CD14-positive monocyte (primary cell): Measurements from ENCODE around the gene S1PR3. TPM values are rescaled to one million over a fixed set of nuclear protein-coding genes. Genes with fewer than 3 reads are reported as not detected.
A peak's percentile ranks its signal among the peaks of the same experiment; 100 is the strongest.

ENCODE experiments used
- DNase-seq, 3 donors: peaks; one replicate each; pipeline ENCODE4 v3.0.0-alpha.2; 2011 to 2022
- H2AFZ ChIP-seq: 2 replicates; pipeline ENCODE4 v1.6.0; 2012; ENCODE audit warnings: mild to moderate bottlenecking, low read depth, low read length, inconsistent platforms; ENCODE audit not compliant: insufficient read depth, poor library complexity, severe bottlenecking
- H3K27ac ChIP-seq, 2 donors: 1 replicate in 1 of 2; 2 replicates in 1 of 2; pipeline ENCODE4 v1.5.1; 2012 to 2013; ENCODE audit warnings: low read length in 2 of 2, control low read depth in 1 of 2, inconsistent platforms in 1 of 2, low read depth in 1 of 2, mild to moderate bottlenecking in 1 of 2
- H3K27me3 ChIP-seq, 2 donors: one replicate each; pipeline versions ENCODE4 v1.6.0 to v1.6.1; 2011 to 2013; ENCODE audit warnings: low read length in 2 of 2; ENCODE audit not compliant: control insufficient read depth in 2 of 2, insufficient read depth in 2 of 2
- H3K36me3 ChIP-seq, 2 donors: replicated peaks in 1 of 2; 1 replicate in 1 of 2; 2 replicates in 1 of 2; pipeline versions ENCODE4 v1.5.1 to v1.6.1; 2012 to 2013; ENCODE audit warnings: low read length in 2 of 2, control low read depth in 1 of 2, inconsistent platforms in 1 of 2, mild to moderate bottlenecking in 1 of 2; ENCODE audit not compliant: insufficient read depth in 2 of 2, control insufficient read depth in 1 of 2
- H3K4me1 ChIP-seq, 2 donors: 1 replicate in 1 of 2; 2 replicates in 1 of 2; pipeline versions ENCODE4 v1.5.1 to v1.6.1; 2012 to 2013; ENCODE audit warnings: low read length in 2 of 2, control low read depth in 1 of 2, inconsistent platforms in 1 of 2, mild to moderate bottlenecking in 1 of 2, moderate library complexity in 1 of 2; ENCODE audit not compliant: insufficient read depth in 2 of 2, control insufficient read depth in 1 of 2
- H3K4me2 ChIP-seq: replicated peaks from 2 replicates; pipeline ENCODE3; 2012; ENCODE audit warnings: low read length, moderate library complexity, mild to moderate bottlenecking; ENCODE audit not compliant: poor library complexity, severe bottlenecking; ENCODE audit errors: extremely low read depth
- H3K4me3 ChIP-seq, 3 experiments: fragments of 200-600 bp in 1 of 3; sonication (generic) in 1 of 3; replicated peaks in 1 of 3; 1 replicate in 2 of 3; 2 replicates in 1 of 3; pipeline ENCODE4 v1.5.1; 2011 to 2013; ENCODE audit warnings: low read length in 3 of 3, mild to moderate bottlenecking in 3 of 3, control low read depth in 2 of 3, low read depth in 2 of 3, inconsistent platforms in 1 of 3, moderate library complexity in 1 of 3
- H3K79me2 ChIP-seq: 2 replicates; pipeline ENCODE4 v1.6.0; 2012; ENCODE audit warnings: mild to moderate bottlenecking, control low read depth, inconsistent platforms, low read length, moderate library complexity; ENCODE audit not compliant: insufficient read depth
- H3K9ac ChIP-seq: 2 replicates; pipeline ENCODE4 v1.6.0; 2017; ENCODE audit warnings: low read length, mild to moderate bottlenecking; ENCODE audit not compliant: insufficient read depth, poor library complexity, severe bottlenecking
- H3K9me3 ChIP-seq, 2 donors: replicated peaks in 1 of 2; 1 replicate in 1 of 2; 2 replicates in 1 of 2; pipeline versions ENCODE4 v1.5.1 to v1.6.1; 2012 to 2013; ENCODE audit warnings: low read length in 2 of 2, control low read depth in 1 of 2; ENCODE audit not compliant: control insufficient read depth in 1 of 2, insufficient read depth in 1 of 2
- H4K20me1 ChIP-seq: 2 replicates; pipeline ENCODE4 v1.6.0; 2012; ENCODE audit warnings: mild to moderate bottlenecking, low read length, control low read depth, moderate library complexity; ENCODE audit not compliant: insufficient read depth
- H3K27ac Mint-ChIP-seq, 7 donors: one replicate each; pipeline ENCODE4 v1.8.0; 2020; ENCODE audit warnings: mild to moderate bottlenecking in 7 of 7, mixed read lengths in 7 of 7, moderate library complexity in 6 of 7, inconsistent platforms in 2 of 7
- H3K27me3 Mint-ChIP-seq, 3 donors: one replicate each; pipeline ENCODE4 v1.8.0; 2021 to 2022; ENCODE audit warnings: low read depth in 3 of 3, mild to moderate bottlenecking in 3 of 3, mixed read lengths in 3 of 3, moderate library complexity in 3 of 3, inconsistent platforms in 1 of 3
- H3K36me3 Mint-ChIP-seq, 2 donors: one replicate each; pipeline ENCODE4 v1.8.0; 2020; ENCODE audit warnings: mixed read lengths in 2 of 2, inconsistent platforms in 1 of 2, mild to moderate bottlenecking in 1 of 2
- H3K4me1 Mint-ChIP-seq: one replicate; pipeline ENCODE4 v1.8.0; 2020; ENCODE audit warnings: mild to moderate bottlenecking, mixed read lengths
- H3K4me3 Mint-ChIP-seq, 2 donors: one replicate each; pipeline ENCODE4 v1.8.0; 2020; ENCODE audit warnings: mild to moderate bottlenecking in 2 of 2, mixed read lengths in 2 of 2, moderate library complexity in 1 of 2
- H3K9me3 Mint-ChIP-seq, 7 donors: one replicate each; pipeline ENCODE4 v1.8.0; 2020 to 2022; ENCODE audit warnings: mixed read lengths in 7 of 7, mild to moderate bottlenecking in 6 of 7, moderate library complexity in 6 of 7, inconsistent platforms in 2 of 7
- WGBS: methylation state at CpG from one replicate; pipeline ENCODE4 v1.1.5; 2013; ENCODE audit warnings: missing lambda C conversion rate; ENCODE audit not compliant: insufficient coverage; 5-methylcytosine and 5-hydroxymethylcytosine counted together
- intact Hi-C, 2 donors: fragments of 100-400 bp; cut with micrococcal nuclease; formaldehyde crosslinking; loops; one replicate each; pipeline versions ENCODE4 v1.15.0 to v1.15.1; 2023
- polyA plus RNA-seq, 3 donors: library from polyadenylated mRNA; depleted of rRNA in 1 of 3; unstranded in 2 of 3; stranded (reverse) in 1 of 3; fragments of 300-500 nt in 2 of 3; fragments of >200 nt in 1 of 3; fragmentation: Illumina TruSeq in 2 of 3; gene quantifications; 1 replicate in 2 of 3; 2 replicates in 1 of 3; pipeline ENCODE4 v1.2.3, GENCODE V29; 2012 to 2021
- TF ChIP-seq, protein P1 (sequence below): fragments of 200-600 bp; IDR thresholded peaks from one replicate; pipeline ENCODE4 v1.8.0; 2022; ENCODE audit warnings: antibody characterized with exemption, mild to moderate bottlenecking

S1PR3 gene
- polyA plus RNA-seq, 3 donors = 28.2 to 59.7 (median 30.6) TPM

DNA sequence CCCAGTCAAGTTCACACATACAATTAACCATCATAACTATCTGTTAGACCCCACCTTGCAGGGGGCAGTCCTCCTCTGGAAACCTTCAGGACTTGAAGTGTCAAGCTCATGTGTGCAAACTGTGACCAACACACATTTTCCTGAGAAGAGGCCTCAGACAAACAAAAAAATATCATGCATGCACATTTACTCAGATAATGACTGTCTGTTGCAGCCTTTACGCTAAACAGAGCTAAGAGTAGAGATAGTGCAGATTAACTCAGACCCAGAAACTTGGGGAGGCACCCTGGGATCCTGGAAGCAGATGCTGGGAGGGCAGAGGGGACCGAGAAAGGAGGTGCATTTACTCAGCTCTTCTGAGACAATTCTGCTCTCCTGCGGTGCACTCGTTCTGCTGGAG is 3.6 kb upstream of the S1PR3 start:
- Histone ChIP-seq H3K79me2 (peaks cover 13% of the 10 kb centered on the region), H3K4me1 (peaks cover 37% of the 10 kb centered on the region in 2 donors), H3K27ac (no peak overlapping the region), H2AFZ (no peak overlapping the region), H3K9me3 (no peaks in the 10 kb centered on the region), H3K4me3 (no peak overlapping the region), H3K36me3 (no peaks in the 10 kb centered on the region), H3K9ac (no peak overlapping the region), H3K27me3 (no peaks in the 10 kb centered on the region), H4K20me1 (peaks cover 10% of the 10 kb centered on the region), H3K4me2 (no peak overlapping the region)
- Mint-ChIP-seq H3K4me1 (peaks cover 43% of the 10 kb centered on the region), H3K9me3 (peaks cover 0 to 3% (median 0%) of the 10 kb centered on the region in 7 donors), H3K36me3 (peaks cover 2% of the 10 kb centered on the region in 2 donors), H3K27ac (peak overlapping the region in 1 of 7 donors; percentile 42), H3K27me3 (peaks cover 0 to 2% (median 1%) of the 10 kb centered on the region in 3 donors), H3K4me3 (no peak overlapping the region)
- WGBS = 100% methylated on average over 4 of the region's 4 CpGs
- no peak for DNase-seq
- TF ChIP-seq, protein P1, sequence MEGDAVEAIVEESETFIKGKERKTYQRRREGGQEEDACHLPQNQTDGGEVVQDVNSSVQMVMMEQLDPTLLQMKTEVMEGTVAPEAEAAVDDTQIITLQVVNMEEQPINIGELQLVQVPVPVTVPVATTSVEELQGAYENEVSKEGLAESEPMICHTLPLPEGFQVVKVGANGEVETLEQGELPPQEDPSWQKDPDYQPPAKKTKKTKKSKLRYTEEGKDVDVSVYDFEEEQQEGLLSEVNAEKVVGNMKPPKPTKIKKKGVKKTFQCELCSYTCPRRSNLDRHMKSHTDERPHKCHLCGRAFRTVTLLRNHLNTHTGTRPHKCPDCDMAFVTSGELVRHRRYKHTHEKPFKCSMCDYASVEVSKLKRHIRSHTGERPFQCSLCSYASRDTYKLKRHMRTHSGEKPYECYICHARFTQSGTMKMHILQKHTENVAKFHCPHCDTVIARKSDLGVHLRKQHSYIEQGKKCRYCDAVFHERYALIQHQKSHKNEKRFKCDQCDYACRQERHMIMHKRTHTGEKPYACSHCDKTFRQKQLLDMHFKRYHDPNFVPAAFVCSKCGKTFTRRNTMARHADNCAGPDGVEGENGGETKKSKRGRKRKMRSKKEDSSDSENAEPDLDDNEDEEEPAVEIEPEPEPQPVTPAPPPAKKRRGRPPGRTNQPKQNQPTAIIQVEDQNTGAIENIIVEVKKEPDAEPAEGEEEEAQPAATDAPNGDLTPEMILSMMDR = no peak
- intact Hi-C loops = loop anchor here in 1 of 2 donors (5.0 kb wide), 1 partner anchor 35 kb away; no protein-coding TSS in a partner anchor

GRCh38 chr9:88988796-88989641 is 2.2 kb upstream of the S1PR3 start:
- 0% methylated on average over 2 of the region's 7 CpGs for WGBS
- intact Hi-C loops = loop anchor here in 1 of 2 donors (5.0 kb wide), 1 partner anchor 37 kb away; no protein-coding TSS in a partner anchor
- H3K4me1 Mint-ChIP-seq = peaks cover 54% of the 10 kb centered on the region
- H3K9me3 ChIP-seq = no peaks in the 10 kb centered on the region
- H3K4me1 ChIP-seq = peaks cover 48 to 50% of the 10 kb centered on the region in 2 donors
- peak overlapping the region; percentile 90 to 96 for H3K27ac ChIP-seq
- peaks cover 0 to 2% (median 0%) of the 10 kb centered on the region in 7 donors for H3K9me3 Mint-ChIP-seq
- H3K4me3 ChIP-seq = peak overlapping the region; percentile 19 to 99 (median 21)
- peaks cover 0 to 2% (median 1%) of the 10 kb centered on the region in 3 donors for H3K27me3 Mint-ChIP-seq
- TF ChIP-seq, protein P1 = no peak
- peak overlapping the region; percentile 96 to 99 (median 99) for H3K27ac Mint-ChIP-seq
- H3K4me2 ChIP-seq = peak overlapping the region; percentile 94
- peak overlapping the region; percentile 75 for H2AFZ ChIP-seq
- DNase-seq = peak; percentile 64 to 87 (median 81)
- peak overlapping the region; percentile 55 for H3K9ac ChIP-seq
- peaks cover under 1 to 4% of the 10 kb centered on the region in 2 donors for H3K36me3 ChIP-seq
- peaks cover 27% of the 10 kb centered on the region for H3K79me2 ChIP-seq
- H3K36me3 Mint-ChIP-seq = peaks cover 11 to 14% of the 10 kb centered on the region in 2 donors
- peaks cover 24% of the 10 kb centered on the region for H4K20me1 ChIP-seq
- H3K4me3 Mint-ChIP-seq = peak overlapping the region; percentile 74 to 94
- H3K27me3 ChIP-seq = no peaks in the 10 kb centered on the region
